MM.1S (cell line): ENCODE data around the gene TENT4B.
A peak's percentile ranks its signal among the peaks of the same experiment; 100 is the strongest.

Experiments
- DNase-seq: peaks from one replicate; pipeline ENCODE4 v3.0.0-alpha.2; 2015
- H2AFZ ChIP-seq: fragments of 300-600 bp; sonication (generic); 2 replicates; pipeline ENCODE4 v1.6.0; 2016; ENCODE audit warnings: antibody characterized with exemption, low read length
- H3F3A ChIP-seq: fragments of 300-600 bp; sonication (generic); 2 replicates; pipeline ENCODE4 v1.6.1; 2016; ENCODE audit warnings: mild to moderate bottlenecking, antibody characterized with exemption, low read length, moderate library complexity, mixed read lengths; ENCODE audit not compliant: insufficient read depth
- H3K27ac ChIP-seq: fragments of 300-600 bp; sonication (generic); 2 replicates; pipeline ENCODE4 v1.5.1; 2016; ENCODE audit warnings: mild to moderate bottlenecking, low read length
- H3K27me3 ChIP-seq: fragments of 300-600 bp; sonication (generic); replicated peaks from 2 replicates; pipeline ENCODE4 v1.6.0; 2016; ENCODE audit warnings: low read length; ENCODE audit not compliant: insufficient read depth
- H3K36me3 ChIP-seq: fragments of 300-600 bp; sonication (generic); replicated peaks from 2 replicates; pipeline ENCODE4 v1.6.1; 2016; ENCODE audit warnings: mild to moderate bottlenecking, low read length, mixed read lengths; ENCODE audit not compliant: insufficient read depth
- H3K4me1 ChIP-seq: fragments of 300-600 bp; sonication (generic); 2 replicates; pipeline ENCODE4 v1.6.1; 2016; ENCODE audit warnings: low read length, mixed read lengths
- H3K4me2 ChIP-seq: fragments of 300-600 bp; sonication (generic); 2 replicates; pipeline ENCODE4 v1.6.0; 2016; ENCODE audit warnings: low read depth, low read length
- H3K4me3 ChIP-seq: fragments of 300-600 bp; sonication (generic); 2 replicates; pipeline ENCODE4 v1.5.1; 2016; ENCODE audit warnings: low read length, mixed read lengths
- H3K79me2 ChIP-seq: fragments of 300-600 bp; sonication (generic); 2 replicates; pipeline ENCODE4 v1.6.1; 2016; ENCODE audit warnings: mixed run types, low read length, mixed read lengths
- H3K9ac ChIP-seq: fragments of 300-600 bp; sonication (generic); 2 replicates; pipeline ENCODE4 v1.6.1; 2016; ENCODE audit warnings: low read length, mixed read lengths
- H3K9me2 ChIP-seq: fragments of 300-600 bp; sonication (generic); replicated peaks from 2 replicates; pipeline ENCODE4 v1.6.1; 2016; ENCODE audit warnings: mild to moderate bottlenecking, low read length, mixed read lengths; ENCODE audit not compliant: insufficient read depth
- H3K9me3 ChIP-seq: fragments of 300-600 bp; sonication (generic); replicated peaks from 2 replicates; pipeline ENCODE4 v1.6.1; 2016; ENCODE audit warnings: mild to moderate bottlenecking, low read length, mixed read lengths; ENCODE audit not compliant: insufficient read depth
- H4K20me1 ChIP-seq: fragments of 300-600 bp; sonication (generic); 2 replicates; pipeline ENCODE4 v1.6.1; 2016; ENCODE audit warnings: mild to moderate bottlenecking, low read length, moderate library complexity, mixed read lengths; ENCODE audit not compliant: insufficient read depth
- CTCF ChIP-seq: fragments of 300-600 bp; sonication (generic); IDR thresholded peaks from 2 replicates; pipeline ENCODE4 v1.5.1; 2016; ENCODE audit warnings: antibody characterized with exemption, low read length, mixed read lengths
- EZH2 ChIP-seq: fragments of 300-600 bp; sonication (generic); optimal IDR thresholded peaks from 2 replicates; pipeline ENCODE3; 2017; ENCODE audit warnings: low read depth, mild to moderate bottlenecking, antibody characterized with exemption, low read length, mixed read lengths
- EZH2phosphoT487 ChIP-seq: fragments of 300-600 bp; sonication (generic); IDR thresholded peaks from 2 replicates; pipeline ENCODE4 v1.6.1; 2018; ENCODE audit warnings: antibody characterized with exemption, low read length

Gene TENT4B

GRCh38 chr16:50152807-50153595, at the start of gene TENT4B:
Gene TENT4B (plus strand): TSS chr16:50153306. CDS start chr16:50153622, 316 bp downstream.
- H4K20me1 ChIP-seq, result peaks cover 16% of the 10 kb centered on the region
- H3K4me2 ChIP-seq, result peak within 1 kb of the TSS; percentile 83
- peaks cover 43% of the 10 kb centered on the region for H3K79me2 ChIP-seq
- H3K9me2 ChIP-seq, result no peaks in the 10 kb centered on the region
- H3K4me3 ChIP-seq, result peak within 1 kb of the TSS; percentile 99
- DNase-seq, result peak; percentile 78
- peaks cover 19% of the 10 kb centered on the region for H3K4me1 ChIP-seq
- H3K36me3 ChIP-seq, result no peaks in the 10 kb centered on the region
- H3K9ac ChIP-seq, result peak within 1 kb of the TSS; percentile 95
- H2AFZ ChIP-seq, result peak within 1 kb of the TSS; percentile 86
- H3K27me3 ChIP-seq, result no peaks in the 10 kb centered on the region
- peak within 1 kb of the TSS; percentile 93 for H3K27ac ChIP-seq
- no peaks in the 10 kb centered on the region for H3K9me3 ChIP-seq
- H3F3A ChIP-seq, result peaks cover 24% of the 10 kb centered on the region
- TF ChIP-seq EZH2, result no peak
- TF ChIP-seq CTCF, result no peak
- no peak for TF ChIP-seq EZH2phosphoT487

DNA sequence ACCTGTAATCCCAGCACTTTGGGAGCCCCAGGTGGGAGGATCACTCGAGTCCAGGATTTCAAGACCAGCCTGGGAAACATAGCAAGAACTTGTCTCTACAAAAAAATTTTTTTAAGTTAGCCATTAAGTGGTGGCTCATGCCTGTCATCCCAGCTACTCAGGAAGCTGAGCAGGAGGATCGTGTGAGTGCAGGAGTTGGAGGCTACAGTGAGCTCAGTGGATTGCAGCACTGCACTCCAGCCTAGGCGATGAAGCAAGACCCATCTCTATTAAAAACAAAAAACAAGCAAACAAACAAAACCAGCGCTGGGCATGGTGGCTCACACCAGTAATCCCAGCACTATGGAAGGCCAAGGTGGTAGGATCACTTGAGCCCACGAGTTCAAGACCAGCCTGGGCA, 49.3 kb upstream of the TENT4B start:
- no peaks in the 10 kb centered on the region for H3K27me3 ChIP-seq
- H3K79me2 ChIP-seq, result no peaks in the 10 kb centered on the region
- H3K36me3 ChIP-seq, result peaks cover 19% of the 10 kb centered on the region; the same call in 1 of the 2 replicates
- no peak for DNase-seq
- no peak overlapping the region for H3K9ac ChIP-seq
- H3K27ac ChIP-seq, result no peak overlapping the region
- H3F3A ChIP-seq, result no peaks in the 10 kb centered on the region
- H3K9me3 ChIP-seq, result no peaks in the 10 kb centered on the region
- no peak overlapping the region for H3K4me3 ChIP-seq
- no peak overlapping the region for H2AFZ ChIP-seq
- no peaks in the 10 kb centered on the region for H3K4me1 ChIP-seq
- no peaks in the 10 kb centered on the region for H4K20me1 ChIP-seq
- no peaks in the 10 kb centered on the region for H3K9me2 ChIP-seq
- no peak overlapping the region for H3K4me2 ChIP-seq
- TF ChIP-seq EZH2phosphoT487 (no peak), CTCF (no peak), EZH2 (no peak)

DNA sequence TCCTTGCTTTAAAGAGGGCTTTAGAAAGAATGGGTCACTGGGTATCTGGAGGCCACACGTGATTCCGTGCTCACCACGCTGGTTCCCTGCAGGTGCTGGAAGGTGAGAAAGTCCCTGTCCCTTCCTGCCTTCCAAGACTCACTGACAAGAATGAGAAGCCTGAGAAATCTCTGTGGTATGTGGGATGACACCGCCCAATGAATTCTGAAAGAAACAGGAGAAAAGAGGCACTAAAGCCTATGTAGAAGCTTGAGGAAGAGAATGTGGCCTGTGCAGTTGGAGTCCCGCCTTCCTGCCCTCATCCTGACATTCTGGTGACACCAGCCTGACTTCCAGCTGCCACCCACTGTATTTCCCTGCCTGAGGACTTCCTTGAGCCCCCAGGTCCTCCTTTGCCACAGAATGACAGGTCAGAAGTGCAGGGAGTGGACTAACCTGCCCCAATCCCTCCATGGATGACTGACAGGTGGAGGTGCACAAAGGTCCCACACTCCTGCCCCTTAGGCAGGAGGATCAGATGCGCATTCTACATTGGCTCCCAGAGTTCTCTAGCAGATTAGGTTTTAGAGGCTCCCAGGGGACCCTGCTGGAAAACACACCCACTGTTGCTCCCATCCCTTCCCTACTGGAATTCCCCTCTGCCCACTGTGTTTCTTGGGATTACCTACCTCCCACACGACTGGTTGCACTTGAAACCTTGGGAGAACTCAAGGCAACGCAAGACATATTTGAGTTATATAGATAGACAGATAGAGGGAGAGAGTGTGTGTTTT, 38.6 kb upstream of the TENT4B start:
- H3K36me3 ChIP-seq, result no peaks in the 10 kb centered on the region
- no peaks in the 10 kb centered on the region for H3K4me1 ChIP-seq
- no peak for TF ChIP-seq EZH2
- no peak for TF ChIP-seq CTCF
- H3K4me3 ChIP-seq, result no peak overlapping the region
- no peak overlapping the region for H3K9ac ChIP-seq
- H3F3A ChIP-seq, result no peaks in the 10 kb centered on the region
- H4K20me1 ChIP-seq, result no peaks in the 10 kb centered on the region
- no peak for DNase-seq
- no peaks in the 10 kb centered on the region for H3K9me3 ChIP-seq
- H3K4me2 ChIP-seq, result no peak overlapping the region
- no peaks in the 10 kb centered on the region for H3K9me2 ChIP-seq
- H3K79me2 ChIP-seq, result no peaks in the 10 kb centered on the region
- H2AFZ ChIP-seq, result no peak overlapping the region
- no peaks in the 10 kb centered on the region for H3K27me3 ChIP-seq
- H3K27ac ChIP-seq, result no peak overlapping the region
